HUES48 (cell line): ENCODE measurements around the gene DNAJC16.

Experiments used
- H3K27ac ChIP-seq: one replicate; pipeline ENCODE4 v1.7.0; 2013; ENCODE audit warnings: low read depth, low read length, inconsistent platforms
- H3K27me3 ChIP-seq: 2 replicates; pipeline ENCODE4 v1.6.1; 2013; ENCODE audit warnings: mild to moderate bottlenecking, low read length; ENCODE audit not compliant: control insufficient read depth, insufficient read depth
- H3K36me3 ChIP-seq: 2 replicates; pipeline ENCODE4 v1.6.1; 2013; ENCODE audit warnings: low read length; ENCODE audit not compliant: control insufficient read depth, insufficient read depth
- H3K4me1 ChIP-seq: 2 replicates; pipeline ENCODE4 v1.6.1; 2013; ENCODE audit warnings: mild to moderate bottlenecking, low read length; ENCODE audit not compliant: control insufficient read depth, insufficient read depth
- H3K4me3 ChIP-seq: 2 replicates; pipeline ENCODE4 v1.5.1; 2013; ENCODE audit warnings: mild to moderate bottlenecking, low read depth, low read length
- H3K9ac ChIP-seq: 2 replicates; pipeline ENCODE4 v1.6.1; 2013; ENCODE audit warnings: mild to moderate bottlenecking, low read depth, low read length, moderate library complexity
- H3K9me3 ChIP-seq: 2 replicates; pipeline ENCODE4 v1.6.1; 2013; ENCODE audit warnings: low read length; ENCODE audit not compliant: control insufficient read depth, insufficient read depth

The DNAJC16 gene

DNA sequence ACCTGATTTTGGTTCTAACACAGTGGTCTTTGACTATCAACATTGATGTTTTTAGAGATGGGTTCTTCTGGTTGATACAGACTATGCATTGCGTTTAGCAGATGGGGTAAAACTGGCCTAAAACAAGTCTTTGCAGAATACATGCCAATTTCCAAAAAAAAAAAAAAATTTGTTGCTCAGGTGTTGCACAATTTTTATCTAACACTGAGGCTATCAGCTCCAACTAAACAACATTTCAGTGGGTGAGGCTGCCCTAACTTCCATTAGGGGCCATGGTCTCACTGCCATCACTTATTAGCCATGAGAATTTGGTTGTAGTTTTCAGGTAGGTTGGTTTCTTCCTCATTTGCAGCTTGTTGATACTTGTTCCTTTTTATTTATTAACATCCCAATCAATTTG, 44.2 kb downstream of the DNAJC16 start:
- no peaks in the 10 kb centered on the region for H3K9me3 ChIP-seq
- H3K36me3 ChIP-seq, result peaks cover 56% of the 10 kb centered on the region
- H3K4me3 ChIP-seq, result no peak overlapping the region
- H3K9ac ChIP-seq, result no peak overlapping the region
- H3K4me1 ChIP-seq, result no peaks in the 10 kb centered on the region
- no peak overlapping the region for H3K27ac ChIP-seq
- H3K27me3 ChIP-seq, result no peaks in the 10 kb centered on the region

- H3K4me3 ChIP-seq, result no peak overlapping the region
These were observed 44.6 kb downstream of the DNAJC16 start for GRCh38 chr1:15571266-15571665.

GRCh38 chr1:15573477-15573876, 46.8 kb downstream of the DNAJC16 start:
- Histone ChIP-seq H3K27me3 (no peaks in the 10 kb centered on the region), H3K9ac (no peak overlapping the region), H3K36me3 (peaks cover 30% of the 10 kb centered on the region), H3K27ac (peak overlapping the region; percentile 12), H3K4me1 (no peaks in the 10 kb centered on the region), H3K9me3 (no peaks in the 10 kb centered on the region), H3K4me3 (no peak overlapping the region)

More at GRCh38 chr1:15571266-15571665, 44.6 kb downstream of the DNAJC16 start:
- H3K9ac ChIP-seq, result no peak overlapping the region
- no peak overlapping the region for H3K27ac ChIP-seq
- H3K36me3 ChIP-seq, result peaks cover 52% of the 10 kb centered on the region
- H3K9me3 ChIP-seq, result no peaks in the 10 kb centered on the region
- no peaks in the 10 kb centered on the region for H3K27me3 ChIP-seq
- H3K4me1 ChIP-seq, result no peaks in the 10 kb centered on the region

GRCh38 chr1:15574741-15575140, 48.1 kb downstream of the DNAJC16 start:
- no peaks in the 10 kb centered on the region for H3K4me1 ChIP-seq
- no peaks in the 10 kb centered on the region for H3K27me3 ChIP-seq
- no peak overlapping the region for H3K9ac ChIP-seq
- H3K4me3 ChIP-seq, result no peak overlapping the region
- peaks cover 22% of the 10 kb centered on the region for H3K36me3 ChIP-seq
- H3K27ac ChIP-seq, result no peak overlapping the region
- no peaks in the 10 kb centered on the region for H3K9me3 ChIP-seq

- Histone ChIP-seq H3K27me3 (no peaks in the 10 kb centered on the region), H3K36me3 (peaks cover 19% of the 10 kb centered on the region), H3K4me1 (no peaks in the 10 kb centered on the region), H3K27ac (no peak overlapping the region), H3K4me3 (no peak overlapping the region), H3K9ac (no peak overlapping the region), H3K9me3 (no peaks in the 10 kb centered on the region)
These were observed 49.0 kb downstream of the DNAJC16 start for GRCh38 chr1:15575549-15576150.

GRCh38 chr1:15577691-15578090, 51.0 kb downstream of the DNAJC16 start:
- no peaks in the 10 kb centered on the region for H3K9me3 ChIP-seq
- H3K4me3 ChIP-seq, result no peak overlapping the region
- H3K9ac ChIP-seq, result no peak overlapping the region
- H3K36me3 ChIP-seq, result peaks cover 9% of the 10 kb centered on the region
- H3K27me3 ChIP-seq, result no peaks in the 10 kb centered on the region
- no peak overlapping the region for H3K27ac ChIP-seq
- no peaks in the 10 kb centered on the region for H3K4me1 ChIP-seq

DNA sequence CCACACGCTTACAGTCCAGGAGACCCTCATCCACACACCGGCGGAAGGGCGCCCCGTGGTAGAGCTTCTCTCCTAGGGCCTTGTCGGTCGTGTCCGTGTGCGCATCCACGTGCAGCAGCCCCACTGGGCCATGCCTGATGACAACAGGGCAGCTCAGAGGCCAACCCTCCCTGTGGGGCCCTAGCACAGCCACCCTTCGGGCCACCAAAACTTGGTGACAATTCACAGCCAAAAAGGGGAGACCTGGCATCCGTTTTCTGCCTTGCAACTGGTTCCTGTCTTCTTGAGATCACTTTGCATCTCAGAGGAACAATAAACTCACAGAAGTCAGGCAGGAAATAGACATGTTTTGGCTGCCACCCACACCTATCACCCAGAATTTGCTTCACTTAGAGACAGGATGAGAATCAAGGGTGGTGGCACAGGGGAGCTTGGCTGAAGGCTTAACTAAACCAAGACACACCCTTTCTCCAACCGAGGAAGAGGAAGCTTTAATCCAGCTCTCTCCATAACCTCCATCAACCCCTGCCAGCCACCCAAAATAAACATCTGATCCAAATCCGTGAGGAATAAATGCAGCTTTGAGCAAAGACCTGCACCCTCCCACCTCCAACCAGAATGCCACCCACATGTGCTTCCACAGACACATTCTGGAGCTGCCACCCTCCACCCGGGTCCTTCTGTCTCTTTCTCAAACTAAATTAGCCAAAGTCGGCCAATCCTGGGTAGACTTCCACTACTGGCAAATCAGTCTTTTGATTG, 52.5 kb downstream of the DNAJC16 start:
- H3K9ac ChIP-seq, result no peak overlapping the region
- no peaks in the 10 kb centered on the region for H3K27me3 ChIP-seq
- no peaks in the 10 kb centered on the region; the same call in 1 of the 2 replicates for H3K36me3 ChIP-seq
- no peak overlapping the region for H3K4me3 ChIP-seq
- no peaks in the 10 kb centered on the region for H3K4me1 ChIP-seq
- no peak overlapping the region for H3K27ac ChIP-seq
- no peaks in the 10 kb centered on the region for H3K9me3 ChIP-seq

- Histone ChIP-seq H3K9me3 (no peaks in the 10 kb centered on the region), H3K36me3 (no peaks in the 10 kb centered on the region; the same call in 1 of the 2 replicates), H3K27me3 (no peaks in the 10 kb centered on the region), H3K27ac (no peak overlapping the region), H3K9ac (no peak overlapping the region), H3K4me1 (no peaks in the 10 kb centered on the region), H3K4me3 (no peak overlapping the region)
These were observed 53.0 kb downstream of the DNAJC16 start for GRCh38 chr1:15579683-15580047.

- Histone ChIP-seq H3K9ac (no peak overlapping the region), H3K27ac (no peak overlapping the region), H3K4me1 (no peaks in the 10 kb centered on the region), H3K4me3 (no peak overlapping the region), H3K36me3 (no peaks in the 10 kb centered on the region), H3K9me3 (no peaks in the 10 kb centered on the region), H3K27me3 (no peaks in the 10 kb centered on the region)
These were observed 56.5 kb downstream of the DNAJC16 start for GRCh38 chr1:15583016-15583706.

- Histone ChIP-seq H3K36me3 (no peaks in the 10 kb centered on the region), H3K27ac (peak within 1 kb of the TSS; percentile 64), H3K9me3 (no peaks in the 10 kb centered on the region), H3K4me1 (no peaks in the 10 kb centered on the region), H3K27me3 (no peaks in the 10 kb centered on the region), H3K4me3 (peak within 1 kb of the TSS; percentile 71), H3K9ac (peak within 1 kb of the TSS; percentile 88)
These were observed 58.1 kb downstream of the DNAJC16 start, which contains the start of gene AGMAT for GRCh38 chr1:15584489-15585363. Gene AGMAT, minus strand, starts transcription at chr1:15585051. Its CDS starts 84 bp downstream, at chr1:15584967.
